ENCODE data around the gene CDCA8.

CDCA8 gene

GRCh38 chr1:37656881-37657280 lies 35.4 kb upstream of the CDCA8 start:
- Histone ChIP-seq H3K9ac (ENCODE audit: low read length) (no peak overlapping the region), H3K4me3 (ENCODE audit: insufficient read depth, low read length, poor library complexity, severe bottlenecking) (no peak overlapping the region), H3K27ac (ENCODE audit: low read depth, low read length) (no peak overlapping the region), H4K20me1 (ENCODE audit: low read depth, low read length) (no peaks in the 10 kb centered on the region), H3K79me2 (ENCODE audit: insufficient read depth, low read length) (no peaks in the 10 kb centered on the region), H3K27me3 (ENCODE audit: low read length) (no peaks in the 10 kb centered on the region), H3K9me2 (replicated peaks; ENCODE audit: insufficient read depth, low read length) (no peaks in the 10 kb centered on the region), H3K36me3 (ENCODE audit: low read length) (no peaks in the 10 kb centered on the region), H3F3A (ENCODE audit: insufficient read depth) (no peaks in the 10 kb centered on the region), H3K4me2 (ENCODE audit: low read depth, low read length, poor library complexity, severe bottlenecking) (no peak overlapping the region), H3K9me3 (ENCODE audit: insufficient read depth, low read length) (no peaks in the 10 kb centered on the region), H2AFZ (ENCODE audit: low read depth, low read length, severe bottlenecking) (no peak overlapping the region)
- TF ChIP-seq CTCF (IDR thresholded peaks at IDR 0.05; ENCODE audit: insufficient read depth, low read length, poor library complexity, severe bottlenecking), result no peak
- no peak for TF ChIP-seq EZH2phosphoT487 (conservative IDR thresholded peaks at IDR 0.05; ENCODE audit: low read length)

GRCh38 chr1:37657620-37658412 lies 34.5 kb upstream of the CDCA8 start:
- no peaks in the 10 kb centered on the region for H3K79me2 ChIP-seq (ENCODE audit: insufficient read depth, low read length)
- H3F3A ChIP-seq (ENCODE audit: insufficient read depth), result no peaks in the 10 kb centered on the region
- H3K27ac ChIP-seq (ENCODE audit: low read depth, low read length), result no peak overlapping the region
- no peak overlapping the region for H3K4me2 ChIP-seq (ENCODE audit: low read depth, low read length, poor library complexity, severe bottlenecking)
- no peak overlapping the region for H3K9ac ChIP-seq (ENCODE audit: low read length)
- H3K4me3 ChIP-seq (ENCODE audit: insufficient read depth, low read length, poor library complexity, severe bottlenecking), result no peak overlapping the region
- H3K9me3 ChIP-seq (ENCODE audit: insufficient read depth, low read length), result no peaks in the 10 kb centered on the region
- no peaks in the 10 kb centered on the region for H4K20me1 ChIP-seq (ENCODE audit: low read depth, low read length)
- no peaks in the 10 kb centered on the region for H3K36me3 ChIP-seq (ENCODE audit: low read length)
- no peaks in the 10 kb centered on the region for H3K9me2 ChIP-seq (replicated peaks; ENCODE audit: insufficient read depth, low read length)
- TF ChIP-seq EZH2phosphoT487 (conservative IDR thresholded peaks at IDR 0.05; ENCODE audit: low read length) (no peak), CTCF (IDR thresholded peaks at IDR 0.05; ENCODE audit: insufficient read depth, low read length, poor library complexity, severe bottlenecking) (no peak)
- H2AFZ ChIP-seq (ENCODE audit: low read depth, low read length, severe bottlenecking), result no peak overlapping the region
- H3K27me3 ChIP-seq (ENCODE audit: low read length), result no peaks in the 10 kb centered on the region

- Histone ChIP-seq H2AFZ (ENCODE audit: low read depth, low read length, severe bottlenecking) (no peak overlapping the region), H3K36me3 (ENCODE audit: low read length) (no peaks in the 10 kb centered on the region), H3K9ac (ENCODE audit: low read length) (no peak overlapping the region), H3K9me3 (ENCODE audit: insufficient read depth, low read length) (no peaks in the 10 kb centered on the region), H3K27me3 (ENCODE audit: low read length) (no peaks in the 10 kb centered on the region), H3F3A (ENCODE audit: insufficient read depth) (no peaks in the 10 kb centered on the region), H3K9me2 (replicated peaks; ENCODE audit: insufficient read depth, low read length) (no peaks in the 10 kb centered on the region), H3K4me2 (ENCODE audit: low read depth, low read length, poor library complexity, severe bottlenecking) (no peak overlapping the region), H3K79me2 (ENCODE audit: insufficient read depth, low read length) (no peaks in the 10 kb centered on the region), H3K27ac (ENCODE audit: low read depth, low read length) (no peak overlapping the region), H3K4me3 (ENCODE audit: insufficient read depth, low read length, poor library complexity, severe bottlenecking) (no peak overlapping the region), H4K20me1 (ENCODE audit: low read depth, low read length) (no peaks in the 10 kb centered on the region)
- TF ChIP-seq EZH2phosphoT487 (conservative IDR thresholded peaks at IDR 0.05; ENCODE audit: low read length), result no peak
- no peak for TF ChIP-seq CTCF (IDR thresholded peaks at IDR 0.05; ENCODE audit: insufficient read depth, low read length, poor library complexity, severe bottlenecking)
These were observed 33.8 kb upstream of the CDCA8 start for GRCh38 chr1:37658486-37658885.
